HCT116 (cell line): ENCODE results near the gene GNS. TPM values are rescaled to one million over a fixed set of nuclear protein-coding genes. Genes with fewer than 3 reads are reported as not detected.

Experiments used
- ATAC-seq: fragments of 200-7000 bp; cut with Tn5 transposase; 2 replicates; pipeline ENCODE4 v1.9.1; 2020; ENCODE audit warnings: mild to moderate bottlenecking, moderate library complexity
- BruUV-seq: library from RNA; stranded (reverse); fragments of 400-500 nt; replicated peaks from 2 replicates; lab custom pipeline; 2021; lab: Mats Ljungman, UMichigan
- CTCF ChIA-PET: fragments of 300-600 bp; sonication (Branson Sonifier 250); formaldehyde crosslinking; loops from one replicate; lab custom pipeline; 2021; ENCODE audit warnings: antibody characterized with exemption; lab: Charles Lee
- POLR2A ChIA-PET: fragments of 300-600, 350-600 bp; sonication (Branson Sonifier 250); formaldehyde crosslinking; loops from one replicate; lab custom pipeline; 2021; ENCODE audit warnings: antibody characterized with exemption; lab: Charles Lee
- RAD21 ChIA-PET, 2 experiments: fragments of 300-600 bp; sonication (Branson Sonifier 250); formaldehyde crosslinking; loops; one replicate each; lab custom pipeline; 2023; ENCODE audit warnings: low total read pairs in 2 of 2; ENCODE audit not compliant: uncharacterized antibody in 2 of 2, unreplicated experiment in 2 of 2, low non-redundant PET in 1 of 2; lab: Charles Lee
- DNase-seq: peaks from one replicate; pipeline ENCODE4 v3.0.0-alpha.2; 2010; ENCODE audit warnings: low read depth, low spot score
- H2AFZ ChIP-seq: fragments of 200-600 bp; shearing (Covaris generic), sonication (generic); 2 replicates; pipeline ENCODE4 v1.6.1; 2017; ENCODE audit warnings: low read depth, mixed run types, mixed read lengths, antibody characterized with exemption, low read length; ENCODE audit not compliant: poor library complexity, severe bottlenecking
- H3K27ac ChIP-seq: 2 replicates; pipeline ENCODE4 v1.5.1; 2012; ENCODE audit warnings: low read depth, low read length
- H3K27me3 ChIP-seq: fragments of 200-600 bp; sonication (generic); 2 replicates; pipeline ENCODE4 v1.6.1; 2016; ENCODE audit warnings: mixed run types, low read length, mixed read lengths; ENCODE audit not compliant: insufficient read depth
- H3K36me3 ChIP-seq, 2 experiments: fragments of 200-500 bp in 1 of 2; fragments of 200-600 bp in 1 of 2; sonication (Bioruptor generic) in 1 of 2; sonication (generic) in 1 of 2; 2 replicates each; pipeline versions ENCODE4 v1.5.1 to v1.6.1; 2014 to 2016; ENCODE audit warnings: low read length in 2 of 2, inconsistent platforms in 1 of 2, mixed read lengths in 1 of 2, mixed run types in 1 of 2; ENCODE audit not compliant: insufficient read depth in 2 of 2, control insufficient read depth in 1 of 2
- H3K4me1 ChIP-seq, 2 experiments: fragments of 200-600 bp in 1 of 2; sonication (generic) in 1 of 2; 2 replicates each; pipeline versions ENCODE4 v1.5.1 to v1.6.1; 2012 to 2017; ENCODE audit warnings: low read length in 2 of 2, inconsistent platforms in 1 of 2, mild to moderate bottlenecking in 1 of 2, mixed read lengths in 1 of 2, mixed run types in 1 of 2, moderate library complexity in 1 of 2; ENCODE audit not compliant: insufficient read depth in 2 of 2, control insufficient read depth in 1 of 2
- H3K4me2 ChIP-seq: fragments of 200-600 bp; sonication (generic); 2 replicates; pipeline ENCODE4 v1.6.1; 2017; ENCODE audit warnings: mixed run types, low read length, mixed read lengths
- H3K4me3 ChIP-seq, 2 experiments: fragments of 200-600 bp in 1 of 2; sonication (generic) in 1 of 2; replicated peaks in 1 of 2; 2 replicates each; pipeline ENCODE4 v1.5.1; 2011 to 2016; ENCODE audit warnings: low read length in 2 of 2, control low read depth in 1 of 2, low read depth in 1 of 2, mild to moderate bottlenecking in 1 of 2, mixed read lengths in 1 of 2, mixed run types in 1 of 2
- H3K79me2 ChIP-seq: fragments of 200-600 bp; sonication (generic); 2 replicates; pipeline ENCODE4 v1.6.1; 2017; ENCODE audit warnings: mild to moderate bottlenecking, mixed run types, low read length, moderate library complexity, mixed read lengths; ENCODE audit not compliant: insufficient read depth
- H3K9ac ChIP-seq: fragments of 200-600 bp; sonication (generic); 2 replicates; pipeline ENCODE4 v1.6.1; 2016; ENCODE audit warnings: low read length, mixed read lengths
- H3K9me2 ChIP-seq: fragments of 200-600 bp; sonication (generic), shearing (Covaris generic); 2 replicates; pipeline ENCODE4 v1.6.1; 2017; ENCODE audit warnings: mixed run types, mild to moderate bottlenecking, moderate library complexity; ENCODE audit not compliant: insufficient read depth
- H3K9me3 ChIP-seq, 2 experiments: fragments of 200-500 bp in 1 of 2; fragments of 200-600 bp in 1 of 2; sonication (Bioruptor generic) in 1 of 2; sonication (generic) in 1 of 2; 2 replicates each; pipeline ENCODE4 v1.6.1; 2014 to 2017; ENCODE audit warnings: low read length in 2 of 2, mixed read lengths in 2 of 2, inconsistent platforms in 1 of 2, low read depth in 1 of 2, mild to moderate bottlenecking in 1 of 2, mixed run types in 1 of 2, moderate library complexity in 1 of 2; ENCODE audit not compliant: control insufficient read depth in 1 of 2, insufficient read depth in 1 of 2
- H4K20me1 ChIP-seq: fragments of 200-600 bp; sonication (generic), shearing (Covaris generic); 2 replicates; pipeline ENCODE4 v1.6.1; 2017; ENCODE audit warnings: mixed run types, mild to moderate bottlenecking, moderate library complexity; ENCODE audit not compliant: insufficient read depth
- POLR2A ChIP-seq: IDR thresholded peaks from 2 replicates; pipeline ENCODE4 v1.7.0; 2011; ENCODE audit warnings: borderline replicate concordance; ENCODE audit not compliant: insufficient read depth, insufficient read length; ENCODE audit errors: extremely low read depth
- RAD21 ChIP-seq: IDR thresholded peaks from 2 replicates; pipeline ENCODE4 v1.6.1; 2012; ENCODE audit warnings: low read depth, mild to moderate bottlenecking
- SP1 ChIP-seq: IDR thresholded peaks from 2 replicates; pipeline ENCODE4 v1.6.1; 2012; ENCODE audit warnings: low read depth
- YY1 ChIP-seq: IDR thresholded peaks from 2 replicates; pipeline ENCODE4 v1.6.1; 2011; ENCODE audit warnings: low read length, low read depth, moderate library complexity, mild to moderate bottlenecking; ENCODE audit not compliant: insufficient replicate concordance; ENCODE audit errors: extremely low read depth
- intact Hi-C: fragments of 100-400 bp; cut with micrococcal nuclease; formaldehyde crosslinking; loops from 2 replicates; pipeline ENCODE4 v1.10.0; 2022
- total RNA-seq: library from RNA; stranded (reverse); gene quantifications from one replicate; pipeline ENCODE4 v1.2.1, GENCODE V29; 2021; ENCODE audit not compliant: unreplicated experiment
- TF ChIP-seq, protein P1 (sequence below), 3 experiments: fragments of 200-600 bp in 1 of 3; sonication (generic) in 1 of 3; IDR thresholded peaks in 2 of 3; conservative IDR thresholded peaks in 1 of 3; 2 replicates each; pipeline ENCODE4 v1.5.1; 2012 to 2017; ENCODE audit warnings: low read depth in 2 of 3, low read length in 2 of 3, antibody characterized with exemption in 1 of 3, borderline replicate concordance in 1 of 3, control low read depth in 1 of 3, mild to moderate bottlenecking in 1 of 3, mixed read lengths in 1 of 3, mixed run types in 1 of 3, moderate library complexity in 1 of 3; ENCODE audit not compliant: insufficient read depth in 1 of 3
- TF ChIP-seq, protein P2 (sequence below): IDR thresholded peaks from 2 replicates; pipeline ENCODE4 v1.6.1; 2012
- TF ChIP-seq, protein P3 (sequence below): IDR thresholded peaks from 2 replicates; pipeline ENCODE4 v1.6.1; 2011; ENCODE audit warnings: mild to moderate bottlenecking, low read length, moderate library complexity; ENCODE audit not compliant: insufficient replicate concordance; ENCODE audit errors: extremely low read depth

GNS gene
- total RNA-seq, 1 experiment from 2014 or later, result 45.7 TPM

DNA sequence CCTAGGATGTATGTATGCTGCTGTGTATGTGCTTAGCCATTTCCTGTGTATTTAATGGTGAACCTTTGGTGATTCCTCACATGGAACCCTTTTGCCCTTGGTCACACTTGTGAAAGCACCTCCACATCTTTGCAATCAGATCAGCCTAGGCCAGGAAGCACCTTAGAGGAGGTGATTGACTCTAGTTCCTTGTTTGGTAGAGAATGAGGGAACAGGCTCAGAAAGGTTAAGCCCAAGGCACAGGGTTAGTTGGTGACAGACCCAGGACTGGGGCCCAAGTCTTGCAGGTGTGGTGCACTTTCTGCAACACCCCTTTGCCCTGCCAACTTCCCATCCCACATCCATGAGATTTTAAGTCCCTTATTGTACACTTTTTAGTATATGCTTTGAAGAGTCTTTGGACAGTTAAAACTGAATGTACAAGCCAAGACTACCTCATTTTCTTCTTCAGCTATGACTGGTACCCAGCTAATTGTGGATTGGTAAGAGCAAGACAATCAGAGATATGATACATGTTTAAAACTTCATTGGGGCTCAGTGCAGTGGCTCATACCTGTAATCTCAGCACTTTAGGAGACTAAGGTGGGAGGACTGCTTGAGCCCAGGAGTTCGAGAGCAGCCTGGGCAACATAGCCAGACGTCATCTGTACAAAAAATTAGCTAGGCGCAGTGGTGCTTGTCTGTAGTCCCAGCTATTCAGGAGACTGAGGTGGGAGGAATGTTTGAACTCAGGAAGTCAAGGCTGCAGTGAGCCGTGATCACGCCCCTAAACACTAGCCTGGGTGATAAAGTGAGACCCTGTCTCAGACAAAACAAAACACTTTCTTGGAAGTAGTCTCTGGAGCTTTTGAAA is 77.8 kb downstream of the GNS start (continued):
- TF ChIP-seq, protein P1, sequence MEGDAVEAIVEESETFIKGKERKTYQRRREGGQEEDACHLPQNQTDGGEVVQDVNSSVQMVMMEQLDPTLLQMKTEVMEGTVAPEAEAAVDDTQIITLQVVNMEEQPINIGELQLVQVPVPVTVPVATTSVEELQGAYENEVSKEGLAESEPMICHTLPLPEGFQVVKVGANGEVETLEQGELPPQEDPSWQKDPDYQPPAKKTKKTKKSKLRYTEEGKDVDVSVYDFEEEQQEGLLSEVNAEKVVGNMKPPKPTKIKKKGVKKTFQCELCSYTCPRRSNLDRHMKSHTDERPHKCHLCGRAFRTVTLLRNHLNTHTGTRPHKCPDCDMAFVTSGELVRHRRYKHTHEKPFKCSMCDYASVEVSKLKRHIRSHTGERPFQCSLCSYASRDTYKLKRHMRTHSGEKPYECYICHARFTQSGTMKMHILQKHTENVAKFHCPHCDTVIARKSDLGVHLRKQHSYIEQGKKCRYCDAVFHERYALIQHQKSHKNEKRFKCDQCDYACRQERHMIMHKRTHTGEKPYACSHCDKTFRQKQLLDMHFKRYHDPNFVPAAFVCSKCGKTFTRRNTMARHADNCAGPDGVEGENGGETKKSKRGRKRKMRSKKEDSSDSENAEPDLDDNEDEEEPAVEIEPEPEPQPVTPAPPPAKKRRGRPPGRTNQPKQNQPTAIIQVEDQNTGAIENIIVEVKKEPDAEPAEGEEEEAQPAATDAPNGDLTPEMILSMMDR (IDR thresholded peaks at IDR 0.05 in 2 of 3, conservative IDR thresholded peaks at IDR 0.05 in 1 of 3; ENCODE audit: borderline replicate concordance in 1 of 3, insufficient read depth in 1 of 3, low read depth in 2 of 3, low read length in 2 of 3), result no peak
- no peak for TF ChIP-seq POLR2A
- TF ChIP-seq SP1, result no peak

DNA sequence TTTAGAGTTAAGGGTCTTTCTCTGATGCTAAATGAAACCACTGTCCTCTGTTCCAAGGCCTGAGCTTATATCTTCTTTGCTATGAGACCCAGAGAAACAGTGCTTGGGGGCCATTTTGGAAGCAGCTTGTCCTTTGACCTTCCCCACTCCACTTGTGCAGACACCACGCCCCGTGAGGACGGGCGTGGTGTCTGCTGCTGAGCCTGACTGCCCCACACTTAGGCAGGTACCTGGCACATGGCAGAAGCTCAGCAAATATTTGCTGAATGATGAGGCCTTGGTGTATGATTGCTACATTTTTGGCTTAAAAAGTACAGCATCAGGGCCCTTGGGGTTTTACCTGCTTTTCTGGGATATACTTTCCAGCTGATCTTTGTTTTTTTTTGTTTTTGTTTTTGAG is 79.0 kb downstream of the GNS start:
- H2AFZ ChIP-seq, result no peak overlapping the region
- CTCF ChIA-PET, result interaction anchor here (1.3 kb wide), 2 partner anchors 72 to 131 kb away, joined by 4 to 6 read pairs; no protein-coding TSS in a partner anchor
- peak overlapping the region; percentile 45 for H3K9ac ChIP-seq
- H3K36me3 ChIP-seq, result peaks cover 1 to 6% of the 10 kb centered on the region in 2 experiments; a peak in 1 of 4 replicates
- H3K27me3 ChIP-seq, result no peaks in the 10 kb centered on the region
- ATAC-seq, result peak; percentile 35
- no peaks in the 10 kb centered on the region for H4K20me1 ChIP-seq
- H3K4me1 ChIP-seq, result peaks cover 57 to 67% of the 10 kb centered on the region in 2 experiments
- TF ChIP-seq, protein P2, sequence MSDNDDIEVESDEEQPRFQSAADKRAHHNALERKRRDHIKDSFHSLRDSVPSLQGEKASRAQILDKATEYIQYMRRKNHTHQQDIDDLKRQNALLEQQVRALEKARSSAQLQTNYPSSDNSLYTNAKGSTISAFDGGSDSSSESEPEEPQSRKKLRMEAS, result no peak
- TF ChIP-seq YY1 (peak; percentile 5), RAD21 (no peak)
- TF ChIP-seq, protein P3, sequence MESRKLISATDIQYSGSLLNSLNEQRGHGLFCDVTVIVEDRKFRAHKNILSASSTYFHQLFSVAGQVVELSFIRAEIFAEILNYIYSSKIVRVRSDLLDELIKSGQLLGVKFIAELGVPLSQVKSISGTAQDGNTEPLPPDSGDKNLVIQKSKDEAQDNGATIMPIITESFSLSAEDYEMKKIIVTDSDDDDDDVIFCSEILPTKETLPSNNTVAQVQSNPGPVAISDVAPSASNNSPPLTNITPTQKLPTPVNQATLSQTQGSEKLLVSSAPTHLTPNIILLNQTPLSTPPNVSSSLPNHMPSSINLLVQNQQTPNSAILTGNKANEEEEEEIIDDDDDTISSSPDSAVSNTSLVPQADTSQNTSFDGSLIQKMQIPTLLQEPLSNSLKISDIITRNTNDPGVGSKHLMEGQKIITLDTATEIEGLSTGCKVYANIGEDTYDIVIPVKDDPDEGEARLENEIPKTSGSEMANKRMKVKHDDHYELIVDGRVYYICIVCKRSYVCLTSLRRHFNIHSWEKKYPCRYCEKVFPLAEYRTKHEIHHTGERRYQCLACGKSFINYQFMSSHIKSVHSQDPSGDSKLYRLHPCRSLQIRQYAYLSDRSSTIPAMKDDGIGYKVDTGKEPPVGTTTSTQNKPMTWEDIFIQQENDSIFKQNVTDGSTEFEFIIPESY, result no peak
- TF ChIP-seq, all 23 proteins: peak for 1
- peak overlapping the region; percentile 74 for H3K4me2 ChIP-seq
- peak overlapping the region; percentile 17 to 44 for H3K4me3 ChIP-seq
- H3K79me2 ChIP-seq, result peaks cover 63% of the 10 kb centered on the region
- peak overlapping the region; percentile 66 for H3K27ac ChIP-seq
- H3K9me2 ChIP-seq, result no peaks in the 10 kb centered on the region
- no peaks in the 10 kb centered on the region for H3K9me3 ChIP-seq
- no peak for DNase-seq
- intact Hi-C loops, result no loop called here
- ChIA-PET POLR2A (no interaction called here), RAD21 (no interaction called here)
- BruUV-seq, result no TSS peak
